Fibroblast of peridontal ligament (primary cell): ENCODE data around the gene ACTG1.
"Not testable (repeated sequence)": the region's sequence is repeated elsewhere in the genome, so short reads cannot be mapped to it uniquely, and the experiment has no call there.

Source experiments
- DNase-seq: peaks from one replicate; pipeline ENCODE4 v3.0.0-alpha.2; 2010; ENCODE audit errors: extremely low read depth

ACTG1 gene

GRCh38 chr17:81533339-81534141 lies 20.9 kb upstream of the ACTG1 start:
- DNase-seq: no peak

- no peak for DNase-seq
These were observed 20.1 kb upstream of the ACTG1 start for GRCh38 chr17:81532490-81533287.

GRCh38 chr17:81531998-81532404 lies 19.4 kb upstream of the ACTG1 start:
- DNase-seq: not testable (repeated sequence)

- not testable (repeated sequence) for DNase-seq
These were observed 18.4 kb upstream of the ACTG1 start for GRCh38 chr17:81531013-81531412.

GRCh38 chr17:81529437-81529803 lies 16.8 kb upstream of the ACTG1 start:
- DNase-seq: no peak

- no peak for DNase-seq
These were observed 16.2 kb upstream of the ACTG1 start for GRCh38 chr17:81528651-81529436.

- no peak for DNase-seq
These were observed 15.7 kb upstream of the ACTG1 start for GRCh38 chr17:81528384-81528650.

- DNase-seq: no peak
These were observed 15.2 kb upstream of the ACTG1 start, which contains the start of gene FSCN2 for GRCh38 chr17:81527591-81528383. Gene FSCN2 (plus strand): TSS chr17:81528377. CDS start chr17:81528532, 155 bp downstream.

- no peak for DNase-seq
These were observed 14.3 kb upstream of the ACTG1 start for GRCh38 chr17:81526662-81527571.

GRCh38 chr17:81524865-81525159 lies 12.2 kb upstream of the ACTG1 start:
- no peak for DNase-seq

GRCh38 chr17:81524039-81524864 lies 11.7 kb upstream of the ACTG1 start:
- DNase-seq: no peak

GRCh38 chr17:81523402-81524038 lies 10.9 kb upstream of the ACTG1 start:
- peak; percentile 69 for DNase-seq

- no peak for DNase-seq
These were observed 10.1 kb upstream of the ACTG1 start for GRCh38 chr17:81522491-81523401.

- DNase-seq: no peak
These were observed 7.7 kb upstream of the ACTG1 start for GRCh38 chr17:81520021-81520901.

- DNase-seq: no peak
These were observed 6.9 kb upstream of the ACTG1 start for GRCh38 chr17:81519284-81520020.

- no peak for DNase-seq
These were observed 6.2 kb upstream of the ACTG1 start for GRCh38 chr17:81518785-81519283.
